Renal cortex interstitium (tissue), 11 donors: ENCODE data around the gene ARCN1. TPM values are rescaled to one million over a fixed set of nuclear protein-coding genes. Genes with fewer than 3 reads are reported as not detected.

Source experiments
- DNase-seq, 11 donors: peaks; one replicate each; pipeline ENCODE4 v3.0.0-alpha.2; 2013; ENCODE audit warnings: low read depth in 9 of 11, low spot score in 4 of 11; ENCODE audit errors: extremely low read depth in 1 of 11
- polyA plus RNA-seq, 3 donors: library from polyadenylated mRNA; unstranded; fragments of 120-200 nt; gene quantifications; one replicate each; pipeline ENCODE4 v1.2.1, GENCODE V29; 2013; ENCODE audit not compliant: insufficient read length in 3 of 3

Gene ARCN1
- polyA plus RNA-seq, 3 donors, result 156 to 194 (median 186) TPM

GRCh38 chr11:118643142-118643994, 71.2 kb downstream of the ARCN1 start:
- no peak for DNase-seq

- DNase-seq, result no peak
Observed at GRCh38 chr11:118643995-118644345, 71.8 kb downstream of the ARCN1 start.

GRCh38 chr11:118644496-118644895, 72.3 kb downstream of the ARCN1 start:
- no peak for DNase-seq

GRCh38 chr11:118645066-118645715, 73.0 kb downstream of the ARCN1 start:
- DNase-seq, result no peak

GRCh38 chr11:118646393-118646792, 74.2 kb downstream of the ARCN1 start:
- DNase-seq, result no peak

GRCh38 chr11:118648291-118648690, 76.1 kb downstream of the ARCN1 start:
- DNase-seq, result no peak

- no peak for DNase-seq
Observed at GRCh38 chr11:118649941-118650340, 77.7 kb downstream of the ARCN1 start.

GRCh38 chr11:118650366-118650765, 78.2 kb downstream of the ARCN1 start:
- no peak for DNase-seq

GRCh38 chr11:118651820-118652219, 79.6 kb downstream of the ARCN1 start:
- DNase-seq, result no peak

Other genes with a start within 250 kb of the ARCN1 start
- gene CD3D, start 229.7 kb upstream of the ARCN1 start, polyA plus RNA-seq, result under 1 TPM in 2 of 3 donors, not detected in 1; 0.43 to 0.65 TPM
- gene CD3G, start 228.1 kb upstream of the ARCN1 start, polyA plus RNA-seq, result under 1 TPM; 0.07 to 0.20 (median 0.17) TPM
- gene UBE4A, start 212.8 kb upstream of the ARCN1 start, polyA plus RNA-seq, result 10 to 100 TPM; 34.8 to 48.3 (median 43.1) TPM
- 100 to 1,000 TPM; 386 to 467 (median 459) TPM for gene ATP5MG, start 170.8 kb upstream of the ARCN1 start, polyA plus RNA-seq
- 10 to 100 TPM; 43.7 to 47.3 (median 45.4) TPM for gene KMT2A, start 135.9 kb upstream of the ARCN1 start, polyA plus RNA-seq
- gene TTC36, start 44.9 kb upstream of the ARCN1 start, polyA plus RNA-seq, result 1 to 10 TPM in 2 of 3 donors, under 1 TPM in 1; 0.76 to 1.9 (median 1.6) TPM
- 10 to 100 TPM; 26.1 to 36.7 (median 30.9) TPM for gene TMEM25, start 41.2 kb upstream of the ARCN1 start, polyA plus RNA-seq
- gene IFT46, start 6.5 kb upstream of the ARCN1 start, polyA plus RNA-seq, result 10 to 100 TPM; 43.5 to 48.9 (median 48.7) TPM
- gene PHLDB1, start 35.2 kb downstream of the ARCN1 start, polyA plus RNA-seq, result 100 to 1,000 TPM; 118 to 201 (median 127) TPM
- gene TREH, start 107.2 kb downstream of the ARCN1 start, polyA plus RNA-seq, result 1 to 10 TPM in 1 of 3 donors, under 1 TPM in 2; 0.43 to 2.9 (median 0.90) TPM
- 100 to 1,000 TPM; 128 to 145 (median 132) TPM for gene DDX6, start 218.8 kb downstream of the ARCN1 start, polyA plus RNA-seq